ENCODE data around the gene CHD1.

Gene CHD1

DNA sequence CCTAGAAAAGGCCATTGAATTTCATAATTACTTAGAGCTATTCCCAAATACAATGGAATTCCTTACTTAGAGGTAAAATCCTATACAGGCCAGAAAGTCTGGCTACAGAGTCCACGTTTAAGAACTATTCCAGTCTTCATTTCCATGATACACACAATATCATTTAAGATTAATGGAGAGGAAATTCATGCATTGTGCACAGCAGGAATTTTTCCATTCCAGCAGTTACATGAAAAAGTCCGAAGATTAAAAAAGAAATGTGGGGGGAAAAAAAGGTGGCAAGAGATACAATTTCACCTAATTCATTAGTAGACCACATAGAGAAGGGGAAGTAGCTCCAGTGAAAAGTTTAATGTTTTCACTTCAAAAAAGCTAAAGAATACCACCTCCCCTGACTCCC is 63.1 kb downstream of the CHD1 start:
- peaks cover 9 to 100% of the 10 kb centered on the region in 2 donors for H3K36me3 ChIP-seq (replicated peaks in 1 of 2; ENCODE audit: control insufficient read depth in 2 of 2, insufficient read depth in 2 of 2, low read length in 2 of 2)

GRCh38 chr5:98847054-98847453 is 81.8 kb downstream of the CHD1 start:
- Histone ChIP-seq H3K79me1 (ENCODE audit: low read depth, low read length) (no peaks in the 10 kb centered on the region), H2BK120ac (ENCODE audit: low read depth, low read length) (no peak overlapping the region), H2BK15ac (ENCODE audit: low read length) (no peak overlapping the region), H3K9ac (ENCODE audit: low read depth, low read length, poor library complexity) (no peak overlapping the region), H3K9me3 (replicated peaks in 1 of 2; ENCODE audit: control insufficient read depth in 2 of 2, insufficient read depth in 1 of 2, low read depth in 1 of 2, low read length in 2 of 2) (peaks cover 6 to 16% of the 10 kb centered on the region in 2 donors), H3K4ac (ENCODE audit: low read length) (no peak overlapping the region), H3K36me3 (replicated peaks in 1 of 2; ENCODE audit: control insufficient read depth in 2 of 2, insufficient read depth in 2 of 2, low read length in 2 of 2) (no peaks in the 10 kb centered on the region), H2AFZ (ENCODE audit: low read length) (no peak overlapping the region), H3K27ac (replicated peaks; ENCODE audit: low read length) (no peak overlapping the region), H3K23ac (ENCODE audit: low read depth, low read length, poor library complexity) (no peak overlapping the region), H3K14ac (ENCODE audit: low read length) (no peak overlapping the region), H3K27me3 (ENCODE audit: control insufficient read depth in 3 of 3, insufficient read depth in 3 of 3, low read depth in 1 of 3, low read length in 3 of 3) (no peaks in the 10 kb centered on the region), H2AK5ac (ENCODE audit: low read depth, low read length) (no peak overlapping the region), H2BK5ac (ENCODE audit: low read length) (no peak overlapping the region), H4K91ac (ENCODE audit: low read depth, low read length, poor library complexity) (no peak overlapping the region), H4K8ac (ENCODE audit: low read depth, low read length) (no peak overlapping the region), H3K4me3 (ENCODE audit: low read length in 2 of 2) (no peak overlapping the region), H3K18ac (ENCODE audit: low read length) (no peak overlapping the region), H3K4me2 (ENCODE audit: insufficient read depth, low read length, poor library complexity, severe bottlenecking) (no peak overlapping the region), H3K4me1 (ENCODE audit: control insufficient read depth in 2 of 2, insufficient read depth in 1 of 2, low read depth in 1 of 2, low read length in 2 of 2) (no peaks in the 10 kb centered on the region), H2BK12ac (ENCODE audit: low read length) (no peak overlapping the region)
- no peak for DNase-seq (ENCODE audit: low spot score)
- no CpG with 5 or more reads among the region's 1 CpG for WGBS, 2 donors (ENCODE audit: extremely low coverage in 2 of 2, insufficient read length in 2 of 2, insufficient replicate concordance in 1 of 2)

More for the DNA sequence above, 63.1 kb downstream of the CHD1 start:
- no peak overlapping the region for H3K18ac ChIP-seq (ENCODE audit: low read length)
- WGBS, 2 donors (ENCODE audit: extremely low coverage in 2 of 2, insufficient read length in 2 of 2, insufficient replicate concordance in 1 of 2), result no CpG with 5 or more reads among the region's 2 CpGs
- no peak overlapping the region for H3K4ac ChIP-seq (ENCODE audit: low read length)
- H3K79me1 ChIP-seq (ENCODE audit: low read depth, low read length), result no peaks in the 10 kb centered on the region
- DNase-seq (ENCODE audit: low spot score), result no peak
- H3K4me2 ChIP-seq (ENCODE audit: insufficient read depth, low read length, poor library complexity, severe bottlenecking), result no peak overlapping the region
- no peak overlapping the region for H2BK15ac ChIP-seq (ENCODE audit: low read length)
- H3K4me3 ChIP-seq (ENCODE audit: low read length in 2 of 2), result no peak overlapping the region
- no peaks in the 10 kb centered on the region for H3K9me3 ChIP-seq (replicated peaks in 1 of 2; ENCODE audit: control insufficient read depth in 2 of 2, insufficient read depth in 1 of 2, low read depth in 1 of 2, low read length in 2 of 2)
- H3K27me3 ChIP-seq (ENCODE audit: control insufficient read depth in 3 of 3, insufficient read depth in 3 of 3, low read depth in 1 of 3, low read length in 3 of 3), result no peaks in the 10 kb centered on the region
- H2AFZ ChIP-seq (ENCODE audit: low read length), result no peak overlapping the region
- H3K27ac ChIP-seq (replicated peaks; ENCODE audit: low read length), result no peak overlapping the region
- no peak overlapping the region for H4K91ac ChIP-seq (ENCODE audit: low read depth, low read length, poor library complexity)
- H2AK5ac ChIP-seq (ENCODE audit: low read depth, low read length), result no peak overlapping the region
- no peaks in the 10 kb centered on the region for H3K4me1 ChIP-seq (ENCODE audit: control insufficient read depth in 2 of 2, insufficient read depth in 1 of 2, low read depth in 1 of 2, low read length in 2 of 2)
- H4K8ac ChIP-seq (ENCODE audit: low read depth, low read length), result no peak overlapping the region
- H3K9ac ChIP-seq (ENCODE audit: low read depth, low read length, poor library complexity), result no peak overlapping the region
- no peak overlapping the region for H2BK120ac ChIP-seq (ENCODE audit: low read depth, low read length)
- no peak overlapping the region for H2BK5ac ChIP-seq (ENCODE audit: low read length)
- no peak overlapping the region for H3K23ac ChIP-seq (ENCODE audit: low read depth, low read length, poor library complexity)
- no peak overlapping the region for H2BK12ac ChIP-seq (ENCODE audit: low read length)
- H3K14ac ChIP-seq (ENCODE audit: low read length), result no peak overlapping the region

DNA sequence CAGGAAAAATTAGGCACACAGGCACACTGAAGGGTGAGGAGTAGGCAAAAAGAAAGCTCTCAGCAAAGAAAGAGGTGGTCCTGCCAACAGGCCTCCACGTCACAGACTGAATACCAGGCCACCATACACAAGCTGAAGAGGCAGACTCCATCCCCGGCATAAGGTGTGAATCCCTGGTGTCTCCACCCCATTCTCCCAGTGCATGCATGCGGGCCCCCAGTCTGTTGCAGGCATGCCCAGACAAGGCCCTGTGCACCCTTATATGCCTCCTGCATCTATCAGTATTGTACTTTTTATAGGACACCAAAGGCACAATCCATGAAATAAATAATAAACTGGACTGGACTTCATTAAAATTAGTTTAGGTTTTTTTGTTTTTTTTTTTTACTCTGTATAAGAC is 82.3 kb downstream of the CHD1 start:
- no peak overlapping the region for H4K91ac ChIP-seq (ENCODE audit: low read depth, low read length, poor library complexity)
- no peak overlapping the region for H3K27ac ChIP-seq (replicated peaks; ENCODE audit: low read length)
- H3K4me1 ChIP-seq (ENCODE audit: control insufficient read depth in 2 of 2, insufficient read depth in 1 of 2, low read depth in 1 of 2, low read length in 2 of 2), result no peaks in the 10 kb centered on the region
- H2BK15ac ChIP-seq (ENCODE audit: low read length), result no peak overlapping the region
- no peak overlapping the region for H2AK5ac ChIP-seq (ENCODE audit: low read depth, low read length)
- H4K8ac ChIP-seq (ENCODE audit: low read depth, low read length), result no peak overlapping the region
- WGBS, 2 donors (ENCODE audit: extremely low coverage in 2 of 2, insufficient read length in 2 of 2, insufficient replicate concordance in 1 of 2), result no CpG with 5 or more reads among the region's 3 CpGs
- H3K27me3 ChIP-seq (ENCODE audit: control insufficient read depth in 3 of 3, insufficient read depth in 3 of 3, low read depth in 1 of 3, low read length in 3 of 3), result no peaks in the 10 kb centered on the region
- no peak for DNase-seq (ENCODE audit: low spot score)
- no peak overlapping the region for H3K4ac ChIP-seq (ENCODE audit: low read length)
- no peak overlapping the region for H2BK120ac ChIP-seq (ENCODE audit: low read depth, low read length)
- no peaks in the 10 kb centered on the region for H3K36me3 ChIP-seq (replicated peaks in 1 of 2; ENCODE audit: control insufficient read depth in 2 of 2, insufficient read depth in 2 of 2, low read length in 2 of 2)
- H3K9ac ChIP-seq (ENCODE audit: low read depth, low read length, poor library complexity), result peak overlapping the region; percentile 60
- no peak overlapping the region for H2AFZ ChIP-seq (ENCODE audit: low read length)
- H3K18ac ChIP-seq (ENCODE audit: low read length), result no peak overlapping the region
- no peak overlapping the region for H3K23ac ChIP-seq (ENCODE audit: low read depth, low read length, poor library complexity)
- H3K14ac ChIP-seq (ENCODE audit: low read length), result peak overlapping the region; percentile 82
- no peak overlapping the region for H3K4me2 ChIP-seq (ENCODE audit: insufficient read depth, low read length, poor library complexity, severe bottlenecking)
- H3K9me3 ChIP-seq (replicated peaks in 1 of 2; ENCODE audit: control insufficient read depth in 2 of 2, insufficient read depth in 1 of 2, low read depth in 1 of 2, low read length in 2 of 2), result peaks cover 6 to 16% of the 10 kb centered on the region in 2 donors
- H3K79me1 ChIP-seq (ENCODE audit: low read depth, low read length), result no peaks in the 10 kb centered on the region
- H3K4me3 ChIP-seq (ENCODE audit: low read length in 2 of 2), result no peak overlapping the region
- no peak overlapping the region for H2BK12ac ChIP-seq (ENCODE audit: low read length)
- no peak overlapping the region for H2BK5ac ChIP-seq (ENCODE audit: low read length)

DNA sequence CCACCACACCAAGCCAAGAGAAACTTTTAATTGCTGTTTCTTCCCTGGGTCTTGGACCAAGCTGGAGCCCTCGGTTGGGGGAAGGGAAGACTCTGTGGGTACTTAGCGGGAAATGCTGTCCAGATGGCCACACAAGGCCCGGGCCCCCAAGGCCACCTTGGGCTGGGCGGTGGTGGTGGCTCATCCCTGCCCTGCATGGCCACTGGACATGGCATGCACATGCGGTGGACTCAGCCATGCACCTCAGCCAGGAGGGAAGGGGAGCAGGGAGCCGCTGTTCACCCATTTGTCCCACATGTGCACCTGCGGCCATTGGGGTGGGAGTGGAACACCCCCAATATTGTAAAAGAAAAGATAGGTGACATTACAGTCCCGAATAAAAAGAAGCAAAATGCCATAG is 82.9 kb downstream of the CHD1 start:
- Histone ChIP-seq H3K18ac (ENCODE audit: low read length) (peak overlapping the region; percentile 58), H2BK5ac (ENCODE audit: low read length) (no peak overlapping the region), H2BK120ac (ENCODE audit: low read depth, low read length) (no peak overlapping the region), H2BK12ac (ENCODE audit: low read length) (no peak overlapping the region), H3K4ac (ENCODE audit: low read length) (no peak overlapping the region), H3K79me1 (ENCODE audit: low read depth, low read length) (no peaks in the 10 kb centered on the region), H3K36me3 (replicated peaks in 1 of 2; ENCODE audit: control insufficient read depth in 2 of 2, insufficient read depth in 2 of 2, low read length in 2 of 2) (no peaks in the 10 kb centered on the region), H4K8ac (ENCODE audit: low read depth, low read length) (peak overlapping the region; percentile 56), H2AK5ac (ENCODE audit: low read depth, low read length) (peak overlapping the region; percentile 20), H3K4me3 (ENCODE audit: low read length in 2 of 2) (no peak overlapping the region), H3K4me2 (ENCODE audit: insufficient read depth, low read length, poor library complexity, severe bottlenecking) (no peak overlapping the region), H4K91ac (ENCODE audit: low read depth, low read length, poor library complexity) (no peak overlapping the region), H3K27ac (replicated peaks; ENCODE audit: low read length) (no peak overlapping the region), H3K9me3 (replicated peaks in 1 of 2; ENCODE audit: control insufficient read depth in 2 of 2, insufficient read depth in 1 of 2, low read depth in 1 of 2, low read length in 2 of 2) (peaks cover 6 to 16% of the 10 kb centered on the region in 2 donors), H3K9ac (ENCODE audit: low read depth, low read length, poor library complexity) (no peak overlapping the region), H2BK15ac (ENCODE audit: low read length) (no peak overlapping the region), H3K23ac (ENCODE audit: low read depth, low read length, poor library complexity) (no peak overlapping the region), H2AFZ (ENCODE audit: low read length) (no peak overlapping the region), H3K27me3 (ENCODE audit: control insufficient read depth in 3 of 3, insufficient read depth in 3 of 3, low read depth in 1 of 3, low read length in 3 of 3) (no peaks in the 10 kb centered on the region), H3K14ac (ENCODE audit: low read length) (no peak overlapping the region), H3K4me1 (ENCODE audit: control insufficient read depth in 2 of 2, insufficient read depth in 1 of 2, low read depth in 1 of 2, low read length in 2 of 2) (no peaks in the 10 kb centered on the region)
- no peak for DNase-seq (ENCODE audit: low spot score)
- WGBS, 2 donors (ENCODE audit: extremely low coverage in 2 of 2, insufficient read length in 2 of 2, insufficient replicate concordance in 1 of 2), result no CpG with 5 or more reads among the region's 8 CpGs
